Measurements from ENCODE around the gene RAB3GAP2.
"Not testable (repeated sequence)": the region's sequence is repeated elsewhere in the genome, so short reads cannot be mapped to it uniquely, and the experiment has no call there.

Gene RAB3GAP2

GRCh38 chr1:220310147-220310546 lies 37.9 kb upstream of the RAB3GAP2 start:
- not testable (repeated sequence) for H2BK15ac ChIP-seq (ENCODE audit: low read length); H3K27me3 ChIP-seq (ENCODE audit: control insufficient read depth in 3 of 3, insufficient read depth in 3 of 3, low read depth in 1 of 3, low read length in 3 of 3); H3K18ac ChIP-seq (ENCODE audit: low read length); H2BK5ac ChIP-seq (ENCODE audit: low read length); H3K9ac ChIP-seq (ENCODE audit: low read depth, low read length, poor library complexity); H2BK120ac ChIP-seq (ENCODE audit: low read depth, low read length); H2AK5ac ChIP-seq (ENCODE audit: low read depth, low read length); DNase-seq (ENCODE audit: low spot score); H3K23ac ChIP-seq (ENCODE audit: low read depth, low read length, poor library complexity); H4K8ac ChIP-seq (ENCODE audit: low read depth, low read length); H3K4me3 ChIP-seq (ENCODE audit: low read length in 2 of 2); H3K79me1 ChIP-seq (ENCODE audit: low read depth, low read length); H3K4me1 ChIP-seq (ENCODE audit: control insufficient read depth in 2 of 2, insufficient read depth in 1 of 2, low read depth in 1 of 2, low read length in 2 of 2); H4K91ac ChIP-seq (ENCODE audit: low read depth, low read length, poor library complexity); H3K36me3 ChIP-seq (replicated peaks in 1 of 2; ENCODE audit: control insufficient read depth in 2 of 2, insufficient read depth in 2 of 2, low read length in 2 of 2); H2AFZ ChIP-seq (ENCODE audit: low read length); H3K4me2 ChIP-seq (ENCODE audit: insufficient read depth, low read length, poor library complexity, severe bottlenecking); H3K27ac ChIP-seq (replicated peaks; ENCODE audit: low read length); H3K4ac ChIP-seq (ENCODE audit: low read length); H2BK12ac ChIP-seq (ENCODE audit: low read length); H3K9me3 ChIP-seq (replicated peaks in 1 of 2; ENCODE audit: control insufficient read depth in 2 of 2, insufficient read depth in 1 of 2, low read depth in 1 of 2, low read length in 2 of 2); H3K14ac ChIP-seq (ENCODE audit: low read length)
- WGBS, 2 donors (ENCODE audit: extremely low coverage in 2 of 2, insufficient read length in 2 of 2, insufficient replicate concordance in 1 of 2): no CpG with 5 or more reads among the region's 4 CpGs

GRCh38 chr1:220307607-220308006 lies 35.4 kb upstream of the RAB3GAP2 start:
- no peak overlapping the region for H3K18ac ChIP-seq (ENCODE audit: low read length)
- H2BK12ac ChIP-seq (ENCODE audit: low read length): no peak overlapping the region
- H2BK120ac ChIP-seq (ENCODE audit: low read depth, low read length): no peak overlapping the region
- H3K4me1 ChIP-seq (ENCODE audit: control insufficient read depth in 2 of 2, insufficient read depth in 1 of 2, low read depth in 1 of 2, low read length in 2 of 2): no peaks in the 10 kb centered on the region
- H3K9me3 ChIP-seq (replicated peaks in 1 of 2; ENCODE audit: control insufficient read depth in 2 of 2, insufficient read depth in 1 of 2, low read depth in 1 of 2, low read length in 2 of 2): no peaks in the 10 kb centered on the region
- H3K23ac ChIP-seq (ENCODE audit: low read depth, low read length, poor library complexity): no peak overlapping the region
- H4K91ac ChIP-seq (ENCODE audit: low read depth, low read length, poor library complexity): no peak overlapping the region
- no peak overlapping the region for H2AFZ ChIP-seq (ENCODE audit: low read length)
- no peak overlapping the region for H2AK5ac ChIP-seq (ENCODE audit: low read depth, low read length)
- no peaks in the 10 kb centered on the region for H3K27me3 ChIP-seq (ENCODE audit: control insufficient read depth in 3 of 3, insufficient read depth in 3 of 3, low read depth in 1 of 3, low read length in 3 of 3)
- no CpG with 5 or more reads among the region's 3 CpGs for WGBS, 2 donors (ENCODE audit: extremely low coverage in 2 of 2, insufficient read length in 2 of 2, insufficient replicate concordance in 1 of 2)
- H4K8ac ChIP-seq (ENCODE audit: low read depth, low read length): no peak overlapping the region
- H3K79me1 ChIP-seq (ENCODE audit: low read depth, low read length): no peaks in the 10 kb centered on the region
- no peak for DNase-seq (ENCODE audit: low spot score)
- H3K14ac ChIP-seq (ENCODE audit: low read length): no peak overlapping the region
- no peaks in the 10 kb centered on the region for H3K36me3 ChIP-seq (replicated peaks in 1 of 2; ENCODE audit: control insufficient read depth in 2 of 2, insufficient read depth in 2 of 2, low read length in 2 of 2)
- no peak overlapping the region for H2BK15ac ChIP-seq (ENCODE audit: low read length)
- H3K4me3 ChIP-seq (ENCODE audit: low read length in 2 of 2): no peak overlapping the region
- no peak overlapping the region for H3K4ac ChIP-seq (ENCODE audit: low read length)
- H3K9ac ChIP-seq (ENCODE audit: low read depth, low read length, poor library complexity): no peak overlapping the region
- no peak overlapping the region for H3K4me2 ChIP-seq (ENCODE audit: insufficient read depth, low read length, poor library complexity, severe bottlenecking)
- no peak overlapping the region for H3K27ac ChIP-seq (replicated peaks; ENCODE audit: low read length)
- no peak overlapping the region for H2BK5ac ChIP-seq (ENCODE audit: low read length)

GRCh38 chr1:220306339-220306738 lies 34.1 kb upstream of the RAB3GAP2 start:
- no peak overlapping the region for H4K8ac ChIP-seq (ENCODE audit: low read depth, low read length)
- H3K4me3 ChIP-seq (ENCODE audit: low read length in 2 of 2): no peak overlapping the region
- H3K27me3 ChIP-seq (ENCODE audit: control insufficient read depth in 3 of 3, insufficient read depth in 3 of 3, low read depth in 1 of 3, low read length in 3 of 3): no peaks in the 10 kb centered on the region
- H3K4me2 ChIP-seq (ENCODE audit: insufficient read depth, low read length, poor library complexity, severe bottlenecking): no peak overlapping the region
- H2AFZ ChIP-seq (ENCODE audit: low read length): no peak overlapping the region
- DNase-seq (ENCODE audit: low spot score): no peak
- no peaks in the 10 kb centered on the region for H3K36me3 ChIP-seq (replicated peaks in 1 of 2; ENCODE audit: control insufficient read depth in 2 of 2, insufficient read depth in 2 of 2, low read length in 2 of 2)
- no peak overlapping the region for H3K23ac ChIP-seq (ENCODE audit: low read depth, low read length, poor library complexity)
- no peak overlapping the region for H2AK5ac ChIP-seq (ENCODE audit: low read depth, low read length)
- H2BK120ac ChIP-seq (ENCODE audit: low read depth, low read length): no peak overlapping the region
- no CpG with 5 or more reads among the region's 1 CpG for WGBS, 2 donors (ENCODE audit: extremely low coverage in 2 of 2, insufficient read length in 2 of 2, insufficient replicate concordance in 1 of 2)
- no peak overlapping the region for H3K4ac ChIP-seq (ENCODE audit: low read length)
- no peak overlapping the region for H3K18ac ChIP-seq (ENCODE audit: low read length)
- no peak overlapping the region for H2BK5ac ChIP-seq (ENCODE audit: low read length)
- H3K4me1 ChIP-seq (ENCODE audit: control insufficient read depth in 2 of 2, insufficient read depth in 1 of 2, low read depth in 1 of 2, low read length in 2 of 2): peaks cover 0 to 3% of the 10 kb centered on the region in 2 donors
- H3K79me1 ChIP-seq (ENCODE audit: low read depth, low read length): no peaks in the 10 kb centered on the region
- H3K14ac ChIP-seq (ENCODE audit: low read length): no peak overlapping the region
- H3K9ac ChIP-seq (ENCODE audit: low read depth, low read length, poor library complexity): no peak overlapping the region
- H3K27ac ChIP-seq (replicated peaks; ENCODE audit: low read length): no peak overlapping the region
- no peak overlapping the region for H2BK12ac ChIP-seq (ENCODE audit: low read length)
- no peak overlapping the region for H2BK15ac ChIP-seq (ENCODE audit: low read length)
- H3K9me3 ChIP-seq (replicated peaks in 1 of 2; ENCODE audit: control insufficient read depth in 2 of 2, insufficient read depth in 1 of 2, low read depth in 1 of 2, low read length in 2 of 2): no peaks in the 10 kb centered on the region
- no peak overlapping the region for H4K91ac ChIP-seq (ENCODE audit: low read depth, low read length, poor library complexity)

GRCh38 chr1:220303871-220304270 lies 31.6 kb upstream of the RAB3GAP2 start:
- no peak for DNase-seq (ENCODE audit: low spot score)
- H4K91ac ChIP-seq (ENCODE audit: low read depth, low read length, poor library complexity): no peak overlapping the region
- no peak overlapping the region for H3K23ac ChIP-seq (ENCODE audit: low read depth, low read length, poor library complexity)
- no peak overlapping the region for H3K27ac ChIP-seq (replicated peaks; ENCODE audit: low read length)
- no peak overlapping the region for H4K8ac ChIP-seq (ENCODE audit: low read depth, low read length)
- H2BK5ac ChIP-seq (ENCODE audit: low read length): no peak overlapping the region
- H3K14ac ChIP-seq (ENCODE audit: low read length): no peak overlapping the region
- no peak overlapping the region for H3K4me2 ChIP-seq (ENCODE audit: insufficient read depth, low read length, poor library complexity, severe bottlenecking)
- H2BK12ac ChIP-seq (ENCODE audit: low read length): no peak overlapping the region
- H2BK120ac ChIP-seq (ENCODE audit: low read depth, low read length): no peak overlapping the region
- no peak overlapping the region for H2AK5ac ChIP-seq (ENCODE audit: low read depth, low read length)
- H3K4me3 ChIP-seq (ENCODE audit: low read length in 2 of 2): no peak overlapping the region
- no peak overlapping the region for H3K9ac ChIP-seq (ENCODE audit: low read depth, low read length, poor library complexity)
- H2AFZ ChIP-seq (ENCODE audit: low read length): no peak overlapping the region
- H3K27me3 ChIP-seq (ENCODE audit: control insufficient read depth in 3 of 3, insufficient read depth in 3 of 3, low read depth in 1 of 3, low read length in 3 of 3): no peaks in the 10 kb centered on the region
- H3K9me3 ChIP-seq (replicated peaks in 1 of 2; ENCODE audit: control insufficient read depth in 2 of 2, insufficient read depth in 1 of 2, low read depth in 1 of 2, low read length in 2 of 2): no peaks in the 10 kb centered on the region
- no peak overlapping the region for H3K4ac ChIP-seq (ENCODE audit: low read length)
- WGBS, 2 donors (ENCODE audit: extremely low coverage in 2 of 2, insufficient read length in 2 of 2, insufficient replicate concordance in 1 of 2): no CpG with 5 or more reads among the region's 4 CpGs
- H3K18ac ChIP-seq (ENCODE audit: low read length): no peak overlapping the region
- no peaks in the 10 kb centered on the region for H3K79me1 ChIP-seq (ENCODE audit: low read depth, low read length)
- peaks cover 2 to 14% of the 10 kb centered on the region in 2 donors for H3K4me1 ChIP-seq (ENCODE audit: control insufficient read depth in 2 of 2, insufficient read depth in 1 of 2, low read depth in 1 of 2, low read length in 2 of 2)
- H2BK15ac ChIP-seq (ENCODE audit: low read length): no peak overlapping the region
- no peaks in the 10 kb centered on the region for H3K36me3 ChIP-seq (replicated peaks in 1 of 2; ENCODE audit: control insufficient read depth in 2 of 2, insufficient read depth in 2 of 2, low read length in 2 of 2)
